NCI-H345 treated with DMSO at 0.1 percent for 48 hours (cell line): Measurements from ENCODE around the gene DAGLA.
"Not testable (repeated sequence)": the region's sequence is repeated elsewhere in the genome, so short reads cannot be mapped to it uniquely, and the experiment has no call there.

Source experiments
- DNase-seq: peaks from one replicate; lab custom pipeline; 2025; ENCODE audit not compliant: unreplicated experiment; lab: John Stamatoyannopoulos, UW

DAGLA gene, protein sequence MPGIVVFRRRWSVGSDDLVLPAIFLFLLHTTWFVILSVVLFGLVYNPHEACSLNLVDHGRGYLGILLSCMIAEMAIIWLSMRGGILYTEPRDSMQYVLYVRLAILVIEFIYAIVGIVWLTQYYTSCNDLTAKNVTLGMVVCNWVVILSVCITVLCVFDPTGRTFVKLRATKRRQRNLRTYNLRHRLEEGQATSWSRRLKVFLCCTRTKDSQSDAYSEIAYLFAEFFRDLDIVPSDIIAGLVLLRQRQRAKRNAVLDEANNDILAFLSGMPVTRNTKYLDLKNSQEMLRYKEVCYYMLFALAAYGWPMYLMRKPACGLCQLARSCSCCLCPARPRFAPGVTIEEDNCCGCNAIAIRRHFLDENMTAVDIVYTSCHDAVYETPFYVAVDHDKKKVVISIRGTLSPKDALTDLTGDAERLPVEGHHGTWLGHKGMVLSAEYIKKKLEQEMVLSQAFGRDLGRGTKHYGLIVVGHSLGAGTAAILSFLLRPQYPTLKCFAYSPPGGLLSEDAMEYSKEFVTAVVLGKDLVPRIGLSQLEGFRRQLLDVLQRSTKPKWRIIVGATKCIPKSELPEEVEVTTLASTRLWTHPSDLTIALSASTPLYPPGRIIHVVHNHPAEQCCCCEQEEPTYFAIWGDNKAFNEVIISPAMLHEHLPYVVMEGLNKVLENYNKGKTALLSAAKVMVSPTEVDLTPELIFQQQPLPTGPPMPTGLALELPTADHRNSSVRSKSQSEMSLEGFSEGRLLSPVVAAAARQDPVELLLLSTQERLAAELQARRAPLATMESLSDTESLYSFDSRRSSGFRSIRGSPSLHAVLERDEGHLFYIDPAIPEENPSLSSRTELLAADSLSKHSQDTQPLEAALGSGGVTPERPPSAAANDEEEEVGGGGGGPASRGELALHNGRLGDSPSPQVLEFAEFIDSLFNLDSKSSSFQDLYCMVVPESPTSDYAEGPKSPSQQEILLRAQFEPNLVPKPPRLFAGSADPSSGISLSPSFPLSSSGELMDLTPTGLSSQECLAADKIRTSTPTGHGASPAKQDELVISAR

DNA sequence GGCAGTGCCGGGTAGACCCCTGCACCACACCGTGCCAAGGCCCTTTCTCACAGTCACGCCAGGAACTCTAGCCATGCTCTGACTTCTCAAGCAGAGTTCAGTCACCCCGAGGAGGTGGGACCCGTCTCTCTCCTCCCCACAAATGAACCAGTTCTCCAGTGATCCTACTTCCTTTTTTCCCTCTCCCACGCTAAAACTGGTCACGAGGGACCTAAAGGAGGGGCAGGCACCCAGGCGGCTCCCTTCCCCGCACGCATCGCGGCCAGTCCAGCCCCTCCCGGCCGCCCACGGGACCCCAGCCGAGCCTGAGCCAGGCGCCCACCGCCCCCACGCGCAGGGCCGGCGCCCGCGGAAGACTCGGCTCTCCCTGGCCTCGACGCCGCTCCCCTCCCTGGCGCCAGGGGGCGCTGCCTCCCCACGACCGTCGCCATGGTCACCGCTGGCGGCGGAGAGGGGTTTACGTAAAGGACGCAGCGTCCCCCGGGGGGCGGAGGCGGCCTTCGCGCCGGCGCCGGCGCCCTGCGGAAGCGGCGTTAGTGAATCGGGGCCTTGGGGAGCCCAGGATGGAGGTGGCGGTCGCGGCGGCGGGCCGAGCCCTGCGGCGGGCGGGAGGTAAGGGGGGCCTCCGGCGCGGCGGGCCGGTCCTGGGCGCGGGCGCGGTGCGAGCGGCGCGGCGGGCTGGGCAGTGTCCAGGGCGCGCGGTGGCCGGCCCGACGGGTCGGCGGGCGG is at the start of gene DAGLA:
TSS of gene DAGLA (plus strand) at position 499 of the 729 bp plus-strand sequence. CDS start 39,765 bp downstream, outside the sequence.
- peak; percentile 35 for DNase-seq

DNA sequence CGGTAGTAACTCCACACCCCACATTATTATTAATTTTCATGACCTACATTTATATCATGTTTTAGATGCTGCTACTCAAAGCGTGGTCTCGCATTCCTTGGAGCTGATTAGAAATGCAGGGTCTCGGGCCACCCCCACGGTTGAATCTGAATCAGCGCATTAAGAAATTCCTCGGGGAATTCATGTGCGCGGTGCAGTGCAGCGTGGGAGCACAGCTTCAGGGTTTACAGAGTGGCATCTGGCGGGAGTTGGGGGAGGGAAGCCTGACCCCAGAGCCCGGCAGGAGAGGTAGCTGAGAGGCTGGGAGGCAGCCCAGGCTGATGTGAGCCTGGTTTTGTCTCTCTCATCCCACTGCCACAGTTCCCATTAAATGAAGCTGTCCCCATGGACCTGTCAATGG is 48.1 kb upstream of the DAGLA start:
- no peak for DNase-seq

DNA sequence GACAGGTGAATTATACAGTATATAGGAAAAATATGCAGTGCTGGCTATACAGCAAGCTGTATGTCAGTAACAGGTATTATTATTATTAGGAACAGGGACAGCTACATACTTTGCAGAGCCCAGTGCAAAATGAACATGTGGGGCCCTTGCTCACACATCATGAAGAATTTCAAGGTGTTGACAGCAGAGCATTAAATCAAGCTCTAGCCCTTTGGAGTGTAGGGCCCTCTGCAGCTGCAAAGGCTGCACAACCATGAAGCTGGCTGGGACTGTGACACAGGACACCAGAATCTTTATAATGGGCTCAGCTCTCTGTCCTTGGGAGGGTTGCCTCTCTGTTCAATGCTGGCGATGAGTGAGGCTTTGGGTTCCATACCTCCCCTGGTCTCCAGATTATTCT is 44.9 kb upstream of the DAGLA start:
- no peak for DNase-seq

DNA sequence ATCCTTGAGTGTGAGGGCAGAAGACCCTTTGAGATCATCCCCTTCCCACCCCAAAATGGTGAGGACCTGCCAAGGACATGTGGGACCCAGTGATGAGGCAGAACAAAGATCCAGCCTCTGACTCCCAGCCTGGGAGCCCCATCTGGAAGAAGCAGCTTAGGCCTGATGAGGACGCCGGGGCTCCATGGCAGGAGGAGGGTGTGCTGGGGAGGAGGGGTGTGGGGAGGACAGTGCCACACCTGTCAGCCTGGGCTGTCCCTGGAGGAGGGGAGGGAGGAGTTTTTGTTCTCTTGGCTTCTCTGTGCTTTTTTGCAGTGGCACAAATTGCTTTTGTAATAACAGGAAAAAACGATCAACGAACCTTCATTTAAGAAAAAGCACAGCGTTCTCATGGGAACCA is 44.4 kb upstream of the DAGLA start:
- DNase-seq: no peak

DNA sequence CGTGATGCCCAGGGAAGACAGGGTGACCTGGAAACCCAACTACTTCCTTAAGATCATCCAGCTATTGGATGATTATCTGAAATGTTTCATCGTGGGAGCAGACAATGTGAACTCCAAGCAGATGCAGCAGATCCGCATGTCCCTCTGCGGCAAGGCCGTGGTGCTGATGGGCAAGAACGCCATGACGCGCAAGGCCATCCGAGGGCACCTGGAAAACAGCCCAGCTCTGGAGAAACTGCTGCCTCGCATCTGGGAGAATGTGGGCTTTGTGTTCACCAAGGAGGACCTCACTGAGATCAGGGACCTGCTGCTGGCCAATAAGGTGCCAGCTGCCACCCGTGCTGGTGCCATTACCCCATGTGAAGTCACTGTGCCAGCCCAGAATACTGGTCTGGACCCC is 43.5 kb upstream of the DAGLA start:
- no peak for DNase-seq

DNA sequence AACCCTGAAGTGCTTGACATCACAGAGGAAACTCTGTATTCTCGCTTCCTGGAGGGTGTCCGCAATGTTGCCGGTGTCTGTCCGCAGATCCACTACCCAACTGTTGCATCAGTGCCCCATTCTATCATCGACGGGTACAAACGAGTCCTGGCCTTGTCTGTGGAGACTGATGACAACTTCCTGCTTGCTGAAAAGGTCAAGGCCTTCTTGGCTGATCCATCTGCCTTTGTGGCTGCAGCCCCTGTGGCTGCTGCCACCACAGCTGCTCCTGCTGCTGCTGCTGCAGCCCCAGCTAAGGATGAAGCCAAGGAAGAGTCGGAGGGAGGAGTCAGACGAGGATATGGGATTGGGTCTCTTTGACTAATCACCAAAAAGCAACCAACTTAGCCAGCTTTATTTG is 42.9 kb upstream of the DAGLA start:
- DNase-seq: no peak

DNA sequence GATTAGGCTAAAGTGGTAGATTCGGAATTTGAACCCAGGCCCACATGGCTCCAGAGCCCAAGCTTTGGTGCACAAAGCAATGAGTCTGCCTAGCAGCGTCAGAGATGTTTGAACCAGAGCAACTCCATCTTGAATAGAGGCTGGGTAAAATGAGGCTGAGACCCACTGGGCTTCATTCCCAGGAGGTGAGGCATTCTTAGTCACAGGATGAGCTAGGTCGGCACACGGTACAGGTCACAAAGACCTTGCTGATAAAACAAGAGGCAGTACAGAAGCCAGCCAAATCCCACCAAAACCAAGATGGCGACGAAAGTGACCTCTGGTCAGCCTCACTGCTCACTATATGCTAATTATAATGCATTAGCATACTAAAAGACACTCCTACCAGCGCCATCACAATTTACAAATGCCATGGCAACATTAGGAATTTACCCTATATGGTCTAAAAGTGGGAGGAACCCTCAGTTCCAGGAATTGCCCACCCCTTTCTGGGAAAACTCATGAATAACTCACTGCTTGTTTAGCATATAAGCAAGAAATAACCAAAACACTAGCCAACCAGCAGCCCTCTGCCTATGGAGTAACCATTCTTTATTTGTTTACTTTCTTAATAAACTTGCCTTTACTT is 40.3 kb upstream of the DAGLA start:
- no peak for DNase-seq

DNA sequence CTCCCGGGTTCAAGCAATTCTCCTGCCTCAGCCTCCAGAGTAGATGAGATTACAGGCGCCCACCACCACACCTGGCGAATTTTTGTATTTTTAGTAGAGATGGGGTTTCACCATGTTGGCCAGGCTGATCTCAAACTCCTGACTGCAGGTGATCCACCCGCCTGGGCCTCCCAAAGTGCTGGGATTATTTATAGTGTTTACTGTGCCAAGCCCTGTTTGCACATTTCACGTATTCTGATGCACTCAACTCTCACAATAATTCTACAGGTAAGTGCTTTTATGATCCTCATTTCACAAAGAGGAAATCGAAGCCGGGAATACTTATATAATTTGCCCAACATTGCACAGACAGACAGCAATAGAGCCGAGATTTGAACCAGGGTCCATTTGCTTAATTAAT is 38.0 kb upstream of the DAGLA start:
- no peak for DNase-seq

DNA sequence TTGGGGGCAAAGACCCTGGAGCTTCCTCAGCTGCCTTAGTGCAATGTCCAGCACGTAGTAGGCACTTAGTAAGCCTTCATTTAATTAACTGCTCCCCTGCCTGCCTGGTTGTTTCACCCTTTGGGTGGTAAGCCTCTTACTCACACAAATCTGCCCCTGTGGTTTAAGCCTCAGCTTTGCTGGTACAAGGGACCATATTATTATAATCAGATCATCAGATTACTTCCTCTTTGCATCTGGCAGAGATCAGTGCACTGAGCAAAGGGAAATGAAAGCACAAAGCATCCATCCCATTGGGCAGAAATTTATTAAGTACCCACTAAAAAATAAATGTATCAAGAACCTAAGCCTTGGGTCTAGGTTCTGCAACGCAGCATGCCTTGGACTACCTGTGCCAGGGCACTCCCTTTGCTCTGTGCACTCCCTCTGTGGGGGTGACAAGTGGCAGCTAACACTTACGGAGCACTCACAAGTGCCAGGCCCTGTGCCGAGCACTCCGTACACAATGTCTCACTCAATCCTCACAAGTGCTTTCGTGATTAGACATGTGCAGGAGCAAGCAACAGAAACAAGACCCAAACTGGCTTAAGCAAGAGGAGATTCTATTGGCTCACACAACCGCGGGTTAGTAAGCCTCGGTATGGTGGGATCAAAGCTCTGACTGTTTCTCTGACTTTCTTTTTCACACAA is 34.9 kb upstream of the DAGLA start:
- DNase-seq: no peak

DNA sequence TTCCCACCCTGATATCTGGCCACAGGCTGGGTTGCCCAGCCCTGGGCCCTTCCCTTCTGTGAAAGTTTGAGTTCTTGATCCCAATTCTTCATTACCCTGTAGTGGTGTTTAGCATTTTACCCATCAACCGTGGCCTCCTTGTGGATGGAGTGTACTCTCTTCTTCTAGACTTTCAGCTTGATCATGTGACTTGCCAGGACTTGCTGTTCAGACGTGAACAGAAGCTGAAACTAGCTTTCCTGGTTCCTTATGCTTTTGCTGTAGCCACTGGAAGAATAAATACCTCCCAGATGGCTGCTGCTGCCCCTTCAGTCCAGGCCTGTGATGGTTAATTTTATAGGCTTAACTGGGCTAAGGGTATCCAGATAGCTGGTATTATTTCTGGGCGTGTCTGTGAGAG is 32.7 kb upstream of the DAGLA start:
- no peak for DNase-seq

DNA sequence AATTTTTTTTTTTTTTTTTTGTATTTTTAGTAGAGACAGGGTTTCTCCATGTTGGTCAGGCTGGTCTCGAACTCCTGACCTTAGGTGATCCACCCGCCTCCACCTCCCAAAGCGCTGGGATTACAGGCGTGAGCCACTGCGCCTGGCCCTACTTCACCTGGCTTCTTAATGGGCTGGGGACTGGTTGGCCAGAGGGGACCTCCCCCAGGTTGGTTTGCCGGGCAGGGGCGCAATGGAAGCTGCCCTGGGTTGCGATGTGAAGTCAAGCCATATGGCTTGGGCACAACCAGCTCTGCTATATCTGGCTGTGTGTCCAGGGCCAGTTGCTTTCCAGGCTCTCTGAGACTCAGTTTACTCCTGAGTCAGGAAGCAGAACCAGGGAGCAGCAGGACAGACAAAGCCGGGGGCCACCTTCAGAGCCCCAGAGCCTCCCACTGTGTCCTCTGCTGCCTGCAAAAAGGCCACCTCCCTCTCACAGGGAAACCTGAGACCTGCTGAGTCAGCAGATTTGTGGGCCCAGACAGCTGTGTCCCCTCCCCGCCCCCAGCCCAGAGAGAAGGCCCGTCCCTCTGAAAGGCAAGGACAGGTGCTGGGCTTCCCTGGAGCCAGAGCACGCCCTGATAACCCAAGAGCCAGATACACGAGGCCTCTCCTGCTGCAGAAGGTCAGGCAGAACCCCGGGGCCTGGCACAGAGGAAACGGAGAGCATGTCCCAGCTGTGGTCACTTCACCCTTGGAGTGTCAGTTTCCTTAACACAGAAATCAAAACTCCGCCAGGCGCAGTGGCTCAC is 29.2 kb upstream of the DAGLA start:
- DNase-seq: no peak

DNA sequence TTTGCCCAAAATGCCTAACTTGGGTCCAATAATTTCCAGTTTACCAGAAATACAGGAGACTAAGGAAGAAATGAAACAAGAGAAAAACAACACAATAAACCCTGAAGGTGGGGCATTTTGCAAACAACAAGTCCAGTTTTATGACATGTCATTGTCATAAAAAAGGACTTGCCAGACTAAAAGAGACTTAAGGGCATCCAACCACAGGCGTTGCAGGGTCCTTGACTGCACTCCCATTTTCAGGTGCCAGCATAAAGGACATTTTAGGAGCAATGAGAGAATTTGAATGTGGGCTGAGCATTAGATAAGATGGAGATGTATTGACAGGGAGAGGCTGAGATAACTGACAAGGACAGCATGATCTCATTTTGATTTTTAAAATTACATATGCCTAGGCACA is 28.1 kb upstream of the DAGLA start:
- DNase-seq: no peak

DNA sequence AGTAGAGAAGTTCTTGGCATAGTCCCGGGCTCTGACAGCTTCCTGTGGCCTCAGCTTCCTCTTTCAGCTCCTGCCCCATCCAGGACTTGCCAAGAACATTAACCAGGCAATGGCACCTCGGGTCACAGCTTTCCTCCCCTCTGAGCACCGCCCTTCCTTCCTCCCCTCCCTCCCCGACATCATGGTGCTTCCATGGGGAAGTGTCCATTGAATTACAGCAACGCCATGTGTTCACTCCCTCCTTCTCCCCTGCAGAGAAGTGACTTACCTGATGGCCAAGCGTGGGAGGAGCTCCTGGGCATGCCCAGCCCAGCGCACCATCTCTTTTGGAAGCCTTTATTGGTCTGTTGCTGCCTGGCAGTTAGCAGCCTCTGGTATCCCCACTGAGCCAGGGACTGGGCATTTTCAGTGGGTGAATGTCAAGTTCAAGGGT is 25.8 kb upstream of the DAGLA start:
- no peak for DNase-seq

DNA sequence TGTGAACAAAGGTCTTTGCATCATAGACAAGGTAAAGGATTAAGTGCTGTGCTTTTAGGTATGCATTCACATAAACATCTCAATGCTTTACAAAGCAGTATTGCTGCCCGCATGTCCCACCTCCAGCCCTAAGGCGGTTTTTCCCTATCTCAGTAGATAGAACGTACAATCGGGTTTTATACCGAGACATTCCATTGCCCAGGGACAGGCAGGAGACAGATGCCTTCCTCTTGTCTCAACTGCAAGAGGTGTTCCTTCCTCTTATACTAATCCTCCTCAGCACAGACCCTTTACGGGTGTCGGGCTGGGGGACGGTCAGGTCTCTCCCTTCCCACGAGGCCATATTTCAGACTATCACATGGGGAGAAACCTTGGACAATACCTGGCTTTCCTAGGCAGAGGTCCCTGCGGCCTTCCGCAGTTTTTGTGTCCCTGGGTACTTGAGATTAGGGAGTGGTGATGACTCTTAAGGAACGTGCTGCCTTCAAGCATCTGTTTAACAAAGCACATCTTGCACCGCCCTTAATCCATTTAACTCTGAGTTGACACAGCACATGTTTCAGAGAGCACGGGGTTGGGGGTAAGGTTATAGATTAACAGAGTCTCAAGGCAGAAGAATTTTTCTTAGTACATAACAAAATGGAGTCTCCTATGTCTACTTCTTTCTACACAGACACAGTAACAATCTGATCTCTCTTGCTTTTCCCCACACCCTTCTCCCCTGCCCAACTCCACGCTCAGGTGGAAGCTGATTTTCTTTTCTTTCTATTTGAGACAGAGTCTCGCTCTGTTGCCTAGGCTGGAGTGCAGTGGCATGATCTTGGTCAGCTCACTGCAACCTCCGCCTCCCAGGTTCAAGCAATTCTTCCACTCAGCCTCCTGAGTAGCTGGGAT is 24.7 kb upstream of the DAGLA start:
- not testable (repeated sequence) for DNase-seq

DNA sequence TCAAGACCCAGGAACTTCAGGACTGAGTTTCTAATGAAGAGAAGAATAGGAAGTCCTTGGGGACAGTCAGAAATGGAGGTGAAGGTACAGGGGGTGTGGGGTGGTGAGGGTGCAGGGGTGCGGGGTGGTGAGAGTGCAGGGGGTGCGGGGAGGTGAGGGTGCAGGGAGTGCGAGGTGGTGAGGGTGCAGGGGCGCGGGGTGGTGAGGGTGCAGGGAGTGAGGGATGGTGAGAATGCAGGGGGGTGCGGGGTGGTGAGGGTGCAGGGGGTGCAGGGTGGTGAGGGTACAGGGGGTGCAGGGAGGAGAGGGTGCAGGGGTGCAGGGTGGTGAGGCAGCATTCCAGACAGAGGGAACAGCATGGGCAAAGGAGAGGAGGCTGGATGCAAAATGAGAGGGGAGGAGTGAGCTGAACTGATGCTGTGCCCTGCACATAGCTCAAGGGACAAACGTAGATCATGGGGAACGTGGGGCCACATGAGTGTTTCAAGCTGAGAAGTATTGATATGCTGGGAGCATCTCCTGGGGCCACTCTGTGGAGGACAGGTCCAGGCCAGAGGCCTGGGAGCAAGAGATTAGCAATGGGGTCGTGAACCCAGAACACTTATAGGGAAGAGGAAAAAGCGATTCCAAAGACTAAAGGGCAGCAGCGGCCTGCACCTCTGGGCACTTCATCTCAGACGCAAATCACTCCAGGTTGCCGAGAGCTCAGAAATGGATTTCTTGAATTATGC is 23.7 kb upstream of the DAGLA start:
- no peak for DNase-seq

DNA sequence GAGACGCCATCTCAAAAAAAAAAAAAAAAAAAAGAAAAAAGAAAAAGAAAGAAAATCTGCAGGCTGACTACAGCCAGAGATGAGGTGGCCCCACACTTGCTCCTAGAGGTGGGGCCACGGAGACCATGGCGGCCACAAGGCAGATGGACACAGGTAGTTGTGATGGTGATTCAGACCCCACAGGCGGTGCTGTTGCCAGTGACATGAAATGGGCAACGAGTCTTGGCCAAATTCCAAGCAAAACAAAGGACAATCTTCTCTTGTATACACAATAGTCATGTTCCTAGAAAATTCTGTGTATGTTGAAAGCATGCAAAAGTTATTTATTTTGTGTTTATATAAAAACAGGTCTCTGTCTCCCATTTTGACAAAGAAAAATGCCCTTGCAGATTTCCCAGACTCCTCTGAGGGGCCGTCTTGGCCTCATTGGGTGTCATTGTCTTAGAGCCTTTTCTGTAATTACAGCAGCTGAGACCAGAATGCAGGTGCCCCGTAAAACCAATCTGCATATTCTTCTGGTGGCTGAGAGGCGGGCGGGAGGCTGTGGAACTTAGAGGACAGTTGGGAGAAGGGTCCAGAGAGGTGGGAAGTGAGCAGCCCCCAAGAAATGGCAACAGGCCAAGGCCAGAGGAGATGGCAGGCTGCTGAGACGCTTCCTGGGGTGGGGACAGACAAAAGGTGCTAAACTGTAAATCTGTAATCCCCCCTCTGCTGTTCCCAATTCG is 22.5 kb upstream of the DAGLA start:
- DNase-seq: peak; percentile 15
